ENCODE measurements around the gene APOC3. TPM values are rescaled to one million over a fixed set of nuclear protein-coding genes. Genes with fewer than 3 reads are reported as not detected.
"Not testable (repeated sequence)": the region's sequence is repeated elsewhere in the genome, so short reads cannot be mapped to it uniquely, and the experiment has no call there.

APOC3 gene
- total RNA-seq, 3 donors from 2014 or later (not counting 1 experiment from before 2014, with no cell fraction given) = not detected

- ATAC-seq (no peak), DNase-seq (no peak)
- Mint-ChIP-seq H3K4me3 (no peak overlapping the region), H3K27ac (no peak overlapping the region), H3K27me3 (ENCODE audit: low read depth in 2 of 2) (peaks cover 0 to 3% of the 10 kb centered on the region in 2 donors), H3K36me3 (no peaks in the 10 kb centered on the region), H3K4me1 (peaks cover 17 to 18% of the 10 kb centered on the region in 2 donors), H3K9me3 (no peaks in the 10 kb centered on the region)
- WGBS (ENCODE audit: insufficient coverage) = 97% methylated on average over 10 of the region's 10 CpGs
- no peak overlapping the region for H3K27ac ChIP-seq (ENCODE audit: low read length)
- H3K4me3 ChIP-seq (ENCODE audit: low read length) = no peak overlapping the region
- TF ChIP-seq CTCF (IDR thresholded peaks at IDR 0.05) = no peak
- intact Hi-C loops (cut with micrococcal nuclease) = no loop called here
- H3K36me3 ChIP-seq (ENCODE audit: control insufficient read depth, insufficient read depth, low read length) = no peaks in the 10 kb centered on the region
- H3K9me3 ChIP-seq (ENCODE audit: control insufficient read depth, insufficient read depth, low read length) = no peaks in the 10 kb centered on the region
- no peaks in the 10 kb centered on the region for H3K27me3 ChIP-seq (ENCODE audit: control insufficient read depth, insufficient read depth, low read length)
- H3K4me1 ChIP-seq (ENCODE audit: control insufficient read depth, insufficient read depth, low read length) = peaks cover 19% of the 10 kb centered on the region
These were observed 3.7 kb downstream of the APOC3 start for GRCh38 chr11:116833491-116833815.

GRCh38 chr11:116833816-116834534 is 4.3 kb downstream of the APOC3 start:
- ATAC-seq = no peak
- intact Hi-C loops (cut with micrococcal nuclease) = no loop called here
- no peak for TF ChIP-seq CTCF (IDR thresholded peaks at IDR 0.05)
- Mint-ChIP-seq H3K9me3 (no peaks in the 10 kb centered on the region), H3K27ac (no peak overlapping the region), H3K4me3 (peak overlapping the region; percentile 55), H3K36me3 (no peaks in the 10 kb centered on the region), H3K4me1 (peaks cover 17 to 18% of the 10 kb centered on the region in 2 donors), H3K27me3 (ENCODE audit: low read depth in 2 of 2) (peaks cover 0 to 3% of the 10 kb centered on the region in 2 donors)
- Histone ChIP-seq H3K36me3 (ENCODE audit: control insufficient read depth, insufficient read depth, low read length) (no peaks in the 10 kb centered on the region), H3K9me3 (ENCODE audit: control insufficient read depth, insufficient read depth, low read length) (no peaks in the 10 kb centered on the region), H3K4me3 (ENCODE audit: low read length) (no peak overlapping the region), H3K4me1 (ENCODE audit: control insufficient read depth, insufficient read depth, low read length) (peaks cover 19% of the 10 kb centered on the region), H3K27me3 (ENCODE audit: control insufficient read depth, insufficient read depth, low read length) (no peaks in the 10 kb centered on the region), H3K27ac (ENCODE audit: low read length) (no peak overlapping the region)
- 94% methylated on average over 14 of the region's 14 CpGs for WGBS (ENCODE audit: insufficient coverage)
- DNase-seq = no peak

GRCh38 chr11:116834535-116835041 is 4.9 kb downstream of the APOC3 start:
- not testable (repeated sequence) for H3K27me3 ChIP-seq (ENCODE audit: control insufficient read depth, insufficient read depth, low read length); ATAC-seq
- intact Hi-C loops (cut with micrococcal nuclease) = loop anchor here (5.0 kb wide), 1 partner anchor 102 kb away; no protein-coding TSS in a partner anchor

GRCh38 chr11:116835042-116835772 is 5.5 kb downstream of the APOC3 start:
- intact Hi-C loops (cut with micrococcal nuclease) = loop anchor here (5.0 kb wide), 1 partner anchor 103 kb away; no protein-coding TSS in a partner anchor
- ATAC-seq = peak; percentile 7 to 16 (median 15)
- Mint-ChIP-seq H3K36me3 (no peaks in the 10 kb centered on the region), H3K9me3 (no peaks in the 10 kb centered on the region), H3K4me1 (peaks cover 17 to 18% of the 10 kb centered on the region in 2 donors), H3K4me3 (peak overlapping the region; percentile 84), H3K27ac (peak overlapping the region; percentile 46 to 82), H3K27me3 (ENCODE audit: low read depth in 2 of 2) (peaks cover 0 to 3% of the 10 kb centered on the region in 2 donors)
- Histone ChIP-seq H3K4me1 (ENCODE audit: control insufficient read depth, insufficient read depth, low read length) (peaks cover 19% of the 10 kb centered on the region), H3K27me3 (ENCODE audit: control insufficient read depth, insufficient read depth, low read length) (no peaks in the 10 kb centered on the region), H3K27ac (ENCODE audit: low read length) (peak overlapping the region; percentile 52), H3K4me3 (ENCODE audit: low read length) (peak overlapping the region; percentile 66), H3K9me3 (ENCODE audit: control insufficient read depth, insufficient read depth, low read length) (no peaks in the 10 kb centered on the region), H3K36me3 (ENCODE audit: control insufficient read depth, insufficient read depth, low read length) (no peaks in the 10 kb centered on the region)
- peak in 1 of 2 donors; percentile 26 for DNase-seq
- 27% methylated on average over 28 of the region's 28 CpGs for WGBS (ENCODE audit: insufficient coverage)
- TF ChIP-seq CTCF (IDR thresholded peaks at IDR 0.05) = no peak

More at GRCh38 chr11:116834535-116835041, 4.9 kb downstream of the APOC3 start:
- H3K4me3 Mint-ChIP-seq = peak overlapping the region; percentile 84
- not testable (repeated sequence) for H3K27ac ChIP-seq (ENCODE audit: low read length); H3K36me3 Mint-ChIP-seq; H3K27me3 Mint-ChIP-seq (ENCODE audit: low read depth in 2 of 2); H3K9me3 Mint-ChIP-seq; H3K4me3 ChIP-seq (ENCODE audit: low read length); H3K36me3 ChIP-seq (ENCODE audit: control insufficient read depth, insufficient read depth, low read length); DNase-seq; H3K9me3 ChIP-seq (ENCODE audit: control insufficient read depth, insufficient read depth, low read length)
- 88% methylated on average over 13 of the region's 13 CpGs for WGBS (ENCODE audit: insufficient coverage)
- H3K4me1 ChIP-seq (ENCODE audit: control insufficient read depth, insufficient read depth, low read length) = peaks cover 19% of the 10 kb centered on the region
- peaks cover 17 to 18% of the 10 kb centered on the region in 2 donors for H3K4me1 Mint-ChIP-seq
- H3K27ac Mint-ChIP-seq = peak overlapping the region in 1 of 2 donors; percentile 82

Data from natural killer cell (primary cell).